ENCODE data around the gene CA11. TPM values are rescaled to one million over a fixed set of nuclear protein-coding genes. Genes with fewer than 3 reads are reported as not detected.

The CA11 gene
- total RNA-seq, 1 experiment from 2014 or later: 5.1 TPM

DNA sequence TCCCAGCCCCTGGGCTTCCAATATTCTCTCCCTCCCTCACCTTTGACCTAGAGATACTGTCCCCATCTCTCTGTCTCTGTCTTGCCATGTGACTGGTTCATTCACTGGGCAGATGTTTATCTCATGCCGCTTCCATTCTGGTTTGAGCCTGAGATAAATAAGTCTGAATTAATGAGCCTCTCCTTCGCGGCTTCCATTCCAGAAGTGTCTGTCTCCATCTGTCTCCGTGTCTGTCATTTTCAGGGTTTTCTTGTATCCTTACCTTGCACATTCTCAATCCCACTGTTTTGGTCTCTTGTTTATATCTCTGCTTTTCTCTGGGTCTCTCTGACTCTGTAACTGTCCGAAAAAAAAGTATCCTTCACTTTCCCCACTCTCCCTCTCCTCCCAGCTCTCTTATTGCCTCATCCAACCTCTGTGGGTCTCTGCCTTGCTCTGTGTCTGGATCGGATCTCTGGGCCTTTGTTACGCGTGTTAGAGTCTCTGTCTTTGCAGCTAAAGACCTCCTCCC is 22.4 kb downstream of the CA11 start:
- in situ Hi-C loops (cut with HindIII; ENCODE audit: low pct_unique_long_range_greater_than_20kb, low sequenced_read_pairs): no loop called here
- no peak for DNase-seq (ENCODE audit: low read depth, low spot score)

DNA sequence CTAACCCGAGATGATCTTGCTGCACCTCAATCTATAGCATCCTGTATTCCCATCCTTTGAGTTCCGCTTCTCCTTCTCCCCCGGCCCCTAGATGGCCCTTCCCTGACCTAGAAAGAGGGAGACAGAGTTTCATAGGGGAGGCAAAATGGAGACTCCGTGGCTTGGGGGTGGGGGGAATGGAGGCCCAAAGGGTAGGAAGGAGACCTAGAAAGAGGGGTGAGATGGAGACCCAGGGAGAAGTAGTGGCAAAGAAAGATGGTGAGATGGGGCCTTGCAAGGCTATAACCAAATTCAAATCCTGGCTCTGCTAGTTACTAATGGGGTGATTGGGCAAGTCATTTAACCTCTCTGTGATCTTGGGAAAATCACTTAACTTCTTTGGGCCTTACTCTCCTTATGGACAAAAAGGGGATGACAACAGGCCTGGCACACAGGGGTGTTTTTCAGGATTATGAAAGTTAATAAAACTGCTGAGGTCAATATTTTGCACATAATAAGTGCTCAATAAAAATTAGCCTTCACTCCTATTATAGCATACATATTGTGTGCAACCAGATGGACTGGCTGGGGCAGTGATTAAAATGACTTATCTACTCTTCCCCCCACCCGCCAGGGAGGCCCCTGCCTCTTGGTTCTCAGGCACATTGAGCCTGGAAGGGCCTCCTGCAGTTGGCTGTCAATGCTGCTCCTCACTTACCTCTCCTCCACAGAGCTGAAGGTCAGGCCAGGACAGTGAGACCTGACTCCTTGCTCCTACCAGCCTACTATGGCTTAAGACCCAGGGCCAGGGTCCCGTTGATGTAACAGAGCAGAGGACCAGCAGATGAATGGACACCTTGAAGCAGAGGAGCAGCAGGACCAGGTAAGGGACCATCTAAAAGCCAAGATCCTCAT is 26.0 kb downstream of the CA11 start:
- in situ Hi-C loops (cut with HindIII; ENCODE audit: low pct_unique_long_range_greater_than_20kb, low sequenced_read_pairs): no loop called here

DNA sequence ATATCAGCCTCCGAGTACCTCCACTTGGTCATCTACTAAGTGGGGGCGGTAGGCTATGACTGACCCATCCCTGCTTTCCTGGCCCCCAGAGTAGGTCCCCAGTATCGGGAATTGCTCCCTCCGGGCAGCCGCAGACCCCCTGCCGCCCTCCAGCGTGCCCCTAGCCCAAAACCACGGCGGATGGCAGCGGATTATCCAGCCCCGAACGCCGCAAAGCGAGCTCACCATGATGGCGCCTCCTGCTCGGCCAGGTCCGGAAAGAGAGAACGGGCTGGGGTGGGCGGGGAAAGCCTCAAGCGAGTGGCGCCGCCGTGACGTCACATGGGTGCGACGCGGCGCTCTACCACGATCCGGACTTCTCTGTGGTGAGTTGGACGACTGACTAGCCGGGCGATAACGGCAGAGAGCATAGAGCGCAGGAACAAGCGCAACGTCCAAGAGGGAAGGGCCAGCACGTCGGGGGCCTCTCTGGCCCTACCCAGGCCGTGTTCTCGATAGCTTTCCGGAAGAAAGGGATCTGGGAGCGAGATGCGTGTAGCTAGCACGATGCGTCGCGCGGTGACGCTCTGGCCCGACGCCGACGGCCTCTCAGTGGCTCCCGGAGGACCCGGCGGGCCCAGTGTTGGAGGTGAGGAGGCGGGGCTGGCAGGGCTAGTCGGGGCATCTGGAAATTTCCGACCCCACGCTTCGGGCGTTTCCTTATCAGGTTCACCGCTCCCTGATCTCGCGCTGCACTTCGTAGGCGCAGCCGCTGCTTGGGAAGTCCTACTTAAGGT is 26.9 kb downstream of the CA11 start, which contains the start of the genes RPL18 and SPHK2:
RPL18 (minus strand) TSS at position 263 of the 776 bp plus-strand sequence; CDS start at position 228, 35 bp downstream.
SPHK2 (plus strand) TSS at position 591 of the 776 bp plus-strand sequence. CDS start 1,009 bp downstream, outside the sequence.
- in situ Hi-C loops (cut with HindIII; ENCODE audit: low pct_unique_long_range_greater_than_20kb, low sequenced_read_pairs): no loop called here
- DNase-seq (ENCODE audit: low read depth, low spot score): peak; percentile 99

More for the DNA sequence above, 26.0 kb downstream of the CA11 start:
- DNase-seq (ENCODE audit: low read depth, low spot score): no peak

DNA sequence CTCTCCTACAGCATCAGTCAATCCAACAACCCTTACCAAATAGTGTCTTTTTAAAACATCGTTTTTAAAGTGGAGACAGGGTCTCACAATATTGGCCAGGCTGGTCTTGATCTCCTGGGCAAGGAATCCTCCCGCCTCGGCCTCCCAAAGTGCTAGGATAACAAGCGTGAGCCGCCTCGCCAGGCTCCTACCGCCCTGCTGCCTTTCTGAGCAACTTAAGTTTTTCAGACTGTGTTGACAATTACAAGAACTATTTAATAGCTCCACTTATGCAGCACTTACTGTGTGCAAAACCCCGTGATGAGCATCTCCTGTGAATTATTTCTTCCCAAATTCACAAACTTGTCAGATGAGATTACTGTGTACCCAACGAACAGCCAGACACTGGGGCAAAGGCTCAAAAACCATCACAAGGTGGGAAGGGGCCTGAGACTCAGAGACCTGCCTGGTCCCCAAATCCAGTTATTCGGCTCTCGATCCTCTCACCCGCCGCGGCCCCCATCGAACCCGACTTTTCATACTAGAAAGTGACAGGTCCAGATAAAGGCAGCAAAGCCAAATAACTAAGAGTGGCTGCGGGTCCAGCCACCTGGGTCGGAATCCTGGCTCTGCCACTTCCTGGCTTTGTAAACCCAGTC is 27.6 kb downstream of the CA11 start:
- in situ Hi-C loops (cut with HindIII; ENCODE audit: low pct_unique_long_range_greater_than_20kb, low sequenced_read_pairs): no loop called here
- DNase-seq (ENCODE audit: low read depth, low spot score): no peak

DNA sequence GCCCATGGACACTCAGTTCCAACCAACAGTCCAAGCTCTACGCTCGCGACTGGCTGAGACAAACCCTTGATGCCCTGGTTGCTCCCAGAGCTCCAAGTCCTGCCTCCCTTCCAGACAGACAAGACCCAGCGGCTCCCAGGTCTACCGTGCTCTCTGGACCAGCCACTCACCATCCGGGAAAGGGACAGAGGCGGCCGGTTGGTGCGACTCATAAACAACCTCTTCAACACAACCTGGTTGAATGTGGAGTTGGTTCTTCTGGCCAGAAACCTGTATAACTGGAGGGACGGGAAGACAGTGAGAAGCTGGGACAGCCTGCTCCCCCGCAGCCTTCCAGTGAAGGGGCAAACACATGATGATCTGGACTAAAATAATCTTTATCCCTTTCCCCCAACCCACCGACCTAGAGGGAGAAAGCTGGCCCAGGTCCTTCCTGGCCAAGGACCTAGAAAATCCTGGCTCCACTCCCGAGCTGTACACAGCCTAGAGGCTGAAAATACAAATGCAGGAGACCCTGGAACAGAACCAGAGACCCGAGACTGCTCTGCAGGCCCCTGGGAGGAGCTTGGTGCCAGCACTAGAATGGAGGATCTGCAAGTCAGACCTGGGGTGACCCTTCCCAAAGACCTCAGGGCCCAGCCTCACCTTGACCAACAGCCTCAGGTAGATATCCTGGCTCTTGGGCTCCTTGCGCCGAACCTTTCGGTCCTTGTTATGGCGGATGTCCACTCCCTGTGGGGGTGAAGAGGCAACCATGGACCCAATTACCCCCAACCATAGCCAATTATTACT is 28.6 kb downstream of the CA11 start:
- in situ Hi-C loops (cut with HindIII; ENCODE audit: low pct_unique_long_range_greater_than_20kb, low sequenced_read_pairs): no loop called here

DNA sequence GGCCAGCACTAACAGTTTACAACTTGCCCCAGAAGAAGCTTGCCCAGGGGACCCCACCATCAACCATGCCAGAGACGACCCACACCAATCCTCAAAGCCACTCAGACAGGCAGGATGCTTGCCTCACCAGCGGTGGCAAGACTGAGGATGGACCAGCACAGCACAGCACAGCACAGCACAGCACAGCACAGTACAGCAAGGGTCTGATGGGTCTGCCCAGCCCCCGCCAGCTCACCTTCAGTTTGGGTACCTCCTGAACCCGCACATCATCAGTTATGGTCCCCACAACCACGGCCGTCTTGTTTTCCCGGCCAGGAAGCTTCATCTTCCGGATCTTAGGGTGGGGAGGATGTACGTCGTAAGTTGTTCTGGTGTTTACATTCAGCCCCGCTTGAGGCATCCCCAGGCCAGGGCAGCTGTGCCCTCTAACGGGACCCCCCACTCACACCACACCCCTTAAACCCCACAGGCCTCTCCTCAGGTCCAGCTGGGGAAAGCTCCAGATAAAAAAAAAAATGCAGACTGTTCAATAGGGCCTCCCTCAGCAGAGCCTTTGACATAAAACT is 29.4 kb downstream of the CA11 start:
- no peak for DNase-seq (ENCODE audit: low read depth, low spot score)
- in situ Hi-C loops (cut with HindIII; ENCODE audit: low pct_unique_long_range_greater_than_20kb, low sequenced_read_pairs): no loop called here

More for the DNA sequence above, 28.6 kb downstream of the CA11 start:
- no peak for DNase-seq (ENCODE audit: low read depth, low spot score)

DNA sequence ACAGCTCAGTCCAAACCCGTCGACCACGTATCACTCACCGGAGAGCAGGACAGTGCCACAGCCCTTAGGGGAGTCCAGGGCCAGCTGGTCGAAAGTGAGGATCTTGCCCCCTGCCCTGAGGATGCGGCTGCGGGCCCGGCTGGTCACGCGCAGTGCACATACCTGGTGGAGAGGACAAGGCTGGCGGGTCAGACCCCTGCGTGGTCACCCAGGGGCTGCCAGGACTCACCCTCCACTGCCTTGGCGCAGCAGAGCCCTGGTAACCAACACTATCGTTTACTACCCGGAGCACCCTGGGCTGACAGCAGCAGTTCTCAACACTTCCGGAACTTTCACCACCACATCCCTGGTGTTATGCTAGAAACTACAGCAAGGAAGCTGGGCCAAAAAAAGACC is 29.9 kb downstream of the CA11 start:
- no peak for DNase-seq (ENCODE audit: low read depth, low spot score)
- in situ Hi-C loops (cut with HindIII; ENCODE audit: low pct_unique_long_range_greater_than_20kb, low sequenced_read_pairs): no loop called here

DNA sequence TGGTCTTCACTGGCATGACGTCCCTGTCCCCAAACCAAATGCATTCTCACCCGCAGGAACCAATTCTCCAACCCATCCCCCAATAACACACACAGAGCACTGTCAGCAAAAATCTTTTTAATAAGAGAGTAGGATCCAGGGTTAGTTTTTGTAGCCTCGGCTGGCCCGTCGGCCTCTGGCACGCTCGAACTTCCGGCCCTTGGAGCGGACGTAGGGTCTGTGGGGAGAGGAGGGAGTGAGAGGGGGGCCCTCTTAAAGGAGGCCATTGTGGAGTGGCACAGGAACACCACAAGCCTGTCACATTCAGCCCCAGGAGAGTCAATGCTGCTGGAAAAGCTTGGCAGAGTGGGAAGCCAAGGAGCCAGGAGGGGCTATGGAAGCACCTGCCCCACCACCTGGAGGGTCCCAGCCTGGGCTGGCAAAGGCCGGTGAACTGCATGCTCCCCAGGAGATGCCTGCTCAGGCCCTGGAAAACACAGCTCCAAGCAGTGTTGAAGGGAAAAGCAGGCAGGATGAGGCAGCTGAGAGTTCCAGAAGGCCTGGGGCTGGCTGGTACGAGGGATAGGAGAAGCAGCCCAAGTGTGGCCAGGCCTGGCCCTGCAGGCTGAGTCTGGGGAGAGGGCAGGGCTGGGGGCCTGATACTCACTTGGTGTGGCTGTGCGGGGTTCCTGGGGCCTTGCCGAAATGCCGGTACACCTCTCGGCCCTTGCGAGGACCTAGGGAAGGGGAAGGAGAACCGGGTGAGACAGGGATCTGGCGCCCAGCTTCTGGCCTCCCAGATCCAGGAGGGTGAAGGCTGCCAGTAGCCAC is 30.6 kb downstream of the CA11 start:
- no peak for DNase-seq (ENCODE audit: low read depth, low spot score)
- in situ Hi-C loops (cut with HindIII; ENCODE audit: low pct_unique_long_range_greater_than_20kb, low sequenced_read_pairs): no loop called here

DNA sequence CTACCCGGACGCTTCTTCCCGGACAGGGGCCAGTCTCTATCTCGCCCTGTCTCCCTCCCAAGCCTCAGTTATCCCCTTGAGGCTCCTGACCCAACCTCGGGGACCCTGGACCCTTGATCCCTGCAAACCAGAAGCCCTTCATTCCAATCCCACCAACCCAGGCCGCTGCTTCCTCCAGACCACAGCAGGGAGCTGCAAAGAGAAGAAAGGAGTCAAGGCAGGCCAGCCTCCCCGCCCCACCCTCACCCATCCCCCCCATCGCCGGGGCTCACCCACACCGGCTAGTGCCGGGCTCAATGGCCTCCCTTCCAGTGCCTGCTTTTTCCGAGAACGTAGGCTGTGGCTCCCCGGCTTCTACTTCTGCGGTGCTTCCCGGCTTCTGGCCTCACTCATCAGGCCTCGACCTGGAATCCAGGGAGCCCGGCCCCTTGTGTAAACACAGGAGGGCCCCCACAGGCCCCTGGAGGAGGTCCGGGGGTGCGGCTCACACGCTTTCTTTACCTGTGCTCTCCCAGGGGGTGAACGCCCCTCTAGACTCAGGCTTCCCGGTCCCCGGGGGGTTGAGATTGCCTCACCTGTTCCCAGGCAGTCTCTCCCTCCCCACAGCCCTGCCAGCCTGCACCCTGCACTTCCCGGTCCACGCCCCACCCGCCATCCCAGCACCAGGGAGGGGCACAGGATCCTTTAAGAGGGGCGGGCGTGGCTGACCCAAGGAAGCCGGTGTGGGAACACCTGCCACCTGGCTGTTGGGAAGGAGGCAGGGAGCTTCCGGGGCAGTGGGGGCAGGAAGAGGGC is 31.4 kb downstream of the CA11 start, which contains the start of gene FAM83E:
FAM83E (minus strand) TSS at position 641 of the 795 bp plus-strand sequence. CDS start 1,704 bp downstream, outside the sequence.
- in situ Hi-C loops (cut with HindIII; ENCODE audit: low pct_unique_long_range_greater_than_20kb, low sequenced_read_pairs): no loop called here
- DNase-seq (ENCODE audit: low read depth, low spot score): no peak

DNA sequence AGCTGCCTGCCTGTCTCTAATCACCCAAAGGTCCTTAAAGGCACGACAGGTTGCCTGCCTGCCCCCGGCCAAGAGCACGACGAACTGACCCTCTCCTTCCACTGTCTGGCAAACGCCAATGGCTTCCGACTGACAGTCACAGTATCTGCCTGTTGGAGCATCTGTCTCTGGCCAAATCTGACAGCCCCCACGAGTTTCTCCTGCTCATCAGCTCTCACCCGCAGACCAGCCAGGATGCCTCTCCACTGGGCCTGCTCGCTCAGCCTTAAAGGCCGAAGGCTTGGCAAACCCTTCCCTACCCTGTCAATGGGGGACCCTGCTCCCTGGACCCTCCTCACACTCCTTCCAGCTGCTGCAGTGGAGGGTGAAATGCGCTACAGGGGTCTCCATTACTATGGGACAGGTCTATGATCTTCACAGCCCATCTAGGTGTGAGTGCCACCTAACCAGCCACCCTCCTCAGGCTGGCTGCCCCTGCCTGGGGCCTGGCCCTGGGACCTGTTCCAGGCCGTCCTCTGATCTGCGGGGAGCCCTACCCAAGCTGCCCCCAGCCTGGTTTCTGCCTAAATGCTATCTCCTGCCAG is 32.0 kb downstream of the CA11 start:
- in situ Hi-C loops (cut with HindIII; ENCODE audit: low pct_unique_long_range_greater_than_20kb, low sequenced_read_pairs): no loop called here
- DNase-seq (ENCODE audit: low read depth, low spot score): no peak

DNA sequence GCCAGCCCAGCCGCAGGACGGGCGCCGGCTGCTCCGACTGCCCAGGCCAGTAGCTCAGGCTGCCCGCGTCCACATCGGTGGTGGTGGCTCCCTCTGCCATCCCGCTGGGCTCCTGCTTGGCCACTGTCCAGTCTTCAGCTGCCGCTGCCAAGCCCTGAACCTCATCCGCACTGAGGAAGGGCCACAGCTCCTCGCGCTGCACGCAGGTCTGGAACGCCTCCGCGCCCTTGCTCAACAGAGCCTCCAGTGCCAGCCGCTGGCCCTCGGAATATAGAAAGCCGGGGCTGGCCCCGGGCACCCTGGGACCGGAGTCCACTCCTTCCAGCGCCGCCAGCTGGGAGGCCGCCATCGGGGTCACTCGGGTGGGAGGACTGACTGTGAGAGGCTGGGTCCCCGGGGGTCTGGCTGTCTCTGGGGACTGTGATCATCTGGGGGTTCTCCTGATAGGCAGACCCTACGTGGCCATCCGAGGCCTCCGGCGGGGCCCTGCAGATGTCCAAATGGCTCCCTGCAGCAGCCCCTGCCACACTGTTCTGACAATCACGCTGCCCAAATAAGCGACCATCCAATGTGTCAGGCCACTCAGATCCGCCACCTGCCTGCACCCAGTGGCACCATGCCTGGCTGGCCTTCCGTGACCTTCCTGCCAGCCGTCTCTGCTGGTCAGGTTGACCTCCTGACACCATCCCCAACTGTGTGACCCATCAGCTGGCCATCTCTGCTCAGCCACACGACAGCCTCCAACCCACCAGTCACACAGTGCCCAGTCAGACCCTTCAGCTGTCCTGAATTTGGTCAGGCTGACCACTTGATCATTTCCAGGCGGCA is 32.7 kb downstream of the CA11 start:
- no peak for DNase-seq (ENCODE audit: low read depth, low spot score)
- in situ Hi-C loops (cut with HindIII; ENCODE audit: low pct_unique_long_range_greater_than_20kb, low sequenced_read_pairs): no loop called here

DNA sequence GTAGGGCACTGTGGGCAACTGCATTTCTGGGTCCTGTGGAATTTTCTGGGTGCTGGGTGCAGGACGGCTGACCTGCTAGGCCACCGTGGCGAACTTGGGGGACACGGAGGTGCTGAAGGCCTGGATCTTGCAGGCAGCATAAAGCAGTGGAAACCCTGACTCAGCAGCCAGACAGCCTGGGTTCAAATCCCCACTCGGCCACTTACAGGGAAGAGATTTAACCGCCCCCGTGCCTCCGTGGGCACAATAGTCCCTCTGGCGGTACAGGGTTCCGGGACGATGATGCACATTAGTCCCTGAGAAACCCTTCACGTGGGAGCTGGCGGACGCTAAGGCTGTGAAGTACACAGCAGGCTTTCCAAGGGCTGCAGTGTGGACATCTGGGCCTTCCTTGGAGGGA is 34.1 kb downstream of the CA11 start:
- in situ Hi-C loops (cut with HindIII; ENCODE audit: low pct_unique_long_range_greater_than_20kb, low sequenced_read_pairs): no loop called here
- DNase-seq (ENCODE audit: low read depth, low spot score): no peak

DNA sequence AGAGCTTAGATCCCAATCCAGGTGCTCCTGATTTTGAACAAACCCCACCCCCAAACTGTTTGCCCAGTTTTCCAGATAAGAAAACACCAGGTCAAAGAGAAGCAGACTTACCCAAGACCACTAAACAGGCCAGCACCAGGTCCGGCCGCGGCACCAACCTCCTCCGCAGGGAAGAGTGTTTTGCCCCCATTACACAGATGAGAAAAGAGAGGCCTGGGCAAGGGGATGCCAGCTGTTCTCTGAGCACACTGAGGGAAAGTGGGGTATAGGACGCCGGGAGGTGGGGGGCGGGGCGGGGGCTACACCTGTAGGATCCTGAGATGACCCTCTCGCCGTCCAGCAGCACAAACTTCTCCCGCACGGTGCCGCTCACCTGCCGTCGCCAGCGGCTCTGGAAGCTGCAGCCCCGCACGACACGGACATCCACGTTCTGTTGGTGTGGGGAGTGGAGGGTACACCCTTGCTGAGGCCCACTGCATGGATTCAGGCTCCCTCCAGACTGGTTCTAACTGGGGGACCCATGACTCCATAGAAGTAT is 36.3 kb downstream of the CA11 start:
- no peak for DNase-seq (ENCODE audit: low read depth, low spot score)
- in situ Hi-C loops (cut with HindIII; ENCODE audit: low pct_unique_long_range_greater_than_20kb, low sequenced_read_pairs): no loop called here

DNA sequence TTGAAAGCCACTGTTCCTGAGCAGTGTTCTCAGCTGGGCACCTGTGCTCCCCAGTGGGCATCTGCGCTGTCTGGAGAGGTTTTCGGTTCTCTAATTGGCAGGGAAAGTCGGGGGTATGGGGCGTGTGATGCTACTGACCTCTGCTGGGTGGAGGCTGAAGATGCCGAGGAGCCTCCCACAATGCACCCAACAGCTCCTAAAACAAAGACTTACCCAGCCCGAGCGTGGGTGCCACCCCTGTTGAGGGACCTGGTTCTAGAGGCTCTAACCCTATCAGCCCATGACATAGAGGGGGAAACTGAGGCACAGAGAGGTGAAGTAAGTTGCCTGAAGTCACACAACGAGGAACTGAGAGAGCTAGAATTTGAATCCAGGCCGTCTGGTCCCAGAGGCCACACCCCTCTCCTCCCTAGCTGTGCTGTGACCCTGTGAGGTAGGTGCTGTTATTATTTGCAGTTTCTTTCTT is 37.2 kb downstream of the CA11 start:
- DNase-seq (ENCODE audit: low read depth, low spot score): peak; percentile 72
- in situ Hi-C loops (cut with HindIII; ENCODE audit: low pct_unique_long_range_greater_than_20kb, low sequenced_read_pairs): no loop called here

All from SK-MEL-5 (cell line).